Testis (tissue), 3 donors: ENCODE data around the gene ACSS3. TPM values are rescaled to one million over a fixed set of nuclear protein-coding genes. Genes with fewer than 3 reads are reported as not detected.
"Not testable (repeated sequence)": the region's sequence is repeated elsewhere in the genome, so short reads cannot be mapped to it uniquely, and the experiment has no call there.

Experiments used
- DNase-seq: peaks from one replicate; pipeline ENCODE4 v3.0.0-alpha.2; 2019
- H3K27ac ChIP-seq, 2 donors: fragments of 200-600 bp; sonication (generic); one replicate each; pipeline ENCODE4 v1.5.1; 2019
- H3K27me3 ChIP-seq: fragments of 200-600 bp; sonication (generic); one replicate; pipeline ENCODE4 v1.5.1; 2019
- H3K36me3 ChIP-seq: fragments of 200-600 bp; sonication (generic); one replicate; pipeline ENCODE4 v1.5.1; 2017; ENCODE audit warnings: low read depth; ENCODE audit errors: missing control alignments
- H3K4me1 ChIP-seq: fragments of 200-600 bp; sonication (generic); one replicate; pipeline ENCODE4 v1.5.1; 2019
- H3K4me3 ChIP-seq, 2 donors: fragments of 200-600 bp; sonication (generic); one replicate each; pipeline ENCODE4 v1.5.1; 2017 to 2019
- H3K9me3 ChIP-seq: fragments of 200-600 bp; sonication (generic); one replicate; pipeline ENCODE4 v1.5.1; 2017
- CTCF ChIP-seq, 3 experiments: fragments of 450-650 bp in 2 of 3; fragments of 200-600 bp in 1 of 3; sonication (generic) in 1 of 3; IDR thresholded peaks; one replicate each; pipeline ENCODE4 v1.5.1; 2016 to 2019; ENCODE audit warnings: antibody characterized with exemption in 3 of 3, mild to moderate bottlenecking in 2 of 3, moderate library complexity in 1 of 3
- POLR2A ChIP-seq: fragments of 450-650 bp; IDR thresholded peaks from one replicate; pipeline ENCODE4 v1.6.1; 2017; ENCODE audit warnings: antibody characterized with exemption, mild to moderate bottlenecking, moderate library complexity
- WGBS, 2 donors: methylation state at CpG; one replicate each; pipeline ENCODE4 v1.1.5; 2018; 5-methylcytosine and 5-hydroxymethylcytosine counted together
- intact Hi-C: fragments of 100-400 bp; cut with DNase I; formaldehyde crosslinking; loops from one replicate; pipeline ENCODE4 v1.15.1; 2023; ENCODE audit warnings: low total_unique reads
- polyA plus RNA-seq: library from polyadenylated mRNA; stranded (reverse); fragments of 350-450 nt; fragmentation: Illumina TruSeq; extraction: RNeasy Lipid Tissue Mini Kit (QIAGEN cat#74804); gene quantifications from one replicate; pipeline ENCODE4 v1.2.3, GENCODE V29; 2014; ENCODE audit warnings: low read depth, low replicate concordance; ENCODE audit not compliant: insufficient read depth
- total RNA-seq, 2 donors: library from RNA; depleted of rRNA; stranded (reverse); fragments of >200 nt; gene quantifications; one replicate each; pipeline ENCODE4 v1.2.3, GENCODE V29; 2016

The ACSS3 gene
- total and polyA plus RNA-seq, 3 donors from 2014 or later: 7.5 to 22.8 (median 17.1) TPM

DNA sequence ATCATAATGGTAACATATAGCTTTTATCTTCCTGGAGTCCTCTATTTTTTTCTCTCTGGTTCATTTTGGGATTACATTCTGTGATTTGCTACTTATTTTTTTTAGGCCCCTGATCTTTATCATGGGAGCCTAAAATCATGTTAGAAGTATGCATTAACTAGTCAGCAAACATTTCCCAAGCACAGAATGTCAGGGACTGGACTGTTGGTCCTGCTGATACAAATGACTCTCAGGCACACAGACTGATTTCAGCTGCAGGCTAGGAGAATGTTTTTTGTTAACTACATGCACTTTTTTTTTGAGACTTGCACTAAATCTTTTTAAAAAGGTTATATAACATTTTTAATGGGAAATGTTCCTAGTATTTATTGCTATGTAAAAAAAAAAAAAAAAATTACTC is 131.1 kb downstream of the ACSS3 start:
- intact Hi-C loops: no loop called here

DNA sequence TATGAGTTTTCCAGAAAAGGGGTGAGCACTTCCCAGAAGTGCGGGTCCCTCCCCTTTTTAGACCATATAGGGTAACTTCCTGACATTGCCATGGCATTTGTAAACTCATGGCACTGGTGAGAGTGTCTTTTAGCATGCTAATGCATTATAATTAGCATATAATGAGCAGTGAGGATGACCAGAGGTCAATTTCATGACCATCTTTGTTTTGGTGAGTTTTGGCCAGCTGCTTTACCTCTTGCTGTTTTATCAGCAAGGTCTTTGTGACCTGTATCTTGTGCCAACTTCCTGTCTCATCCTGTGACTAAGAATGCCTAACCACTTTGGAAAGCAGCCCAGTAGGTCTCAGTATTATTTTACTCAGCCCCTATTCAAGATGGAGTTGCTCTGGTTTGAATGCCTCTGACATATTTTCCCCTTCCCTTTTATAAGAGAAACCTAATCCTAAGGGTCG is 131.9 kb downstream of the ACSS3 start:
- H3K9me3 ChIP-seq, H3K27ac ChIP-seq, H3K4me1 ChIP-seq, H3K36me3 ChIP-seq, intact Hi-C loops, H3K27me3 ChIP-seq, H3K4me3 ChIP-seq, DNase-seq: not testable (repeated sequence)
- 69 to 70% methylated on average over 2 of the region's 2 CpGs for WGBS, 2 donors

More for the DNA sequence above, 131.1 kb downstream of the ACSS3 start:
- TF ChIP-seq CTCF (IDR thresholded peaks at IDR 0.05) (no peak), POLR2A (no peak)
- H3K27me3 ChIP-seq: no peaks in the 10 kb centered on the region
- no peaks in the 10 kb centered on the region for H3K36me3 ChIP-seq
- no peak overlapping the region for H3K4me3 ChIP-seq
- no peaks in the 10 kb centered on the region for H3K9me3 ChIP-seq
- H3K27ac ChIP-seq: no peak overlapping the region
- DNase-seq: no peak
- H3K4me1 ChIP-seq: peaks cover 7% of the 10 kb centered on the region

DNA sequence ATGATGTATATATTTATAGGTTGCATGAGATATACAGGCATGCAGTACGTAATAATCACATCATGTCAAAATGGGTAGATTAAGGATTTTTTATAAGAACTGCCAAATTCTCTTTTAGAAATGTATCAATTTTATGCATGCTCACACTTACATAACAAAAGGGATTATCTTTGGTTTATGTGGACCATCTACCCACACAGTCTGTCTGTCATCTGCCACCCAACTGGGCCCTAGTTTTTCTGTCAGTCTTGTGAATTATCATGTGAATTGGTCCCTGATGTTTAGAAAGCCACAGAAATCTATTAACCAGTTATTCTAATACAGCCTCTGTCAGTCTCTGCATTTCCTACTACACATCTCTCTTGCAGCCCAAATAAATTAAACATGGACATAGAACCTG is 133.4 kb downstream of the ACSS3 start:
- Histone ChIP-seq H3K27me3 (no peaks in the 10 kb centered on the region), H3K4me3 (no peak overlapping the region), H3K36me3 (no peaks in the 10 kb centered on the region), H3K4me1 (peaks cover 7% of the 10 kb centered on the region), H3K27ac (no peak overlapping the region), H3K9me3 (no peaks in the 10 kb centered on the region)
- intact Hi-C loops: no loop called here
- DNase-seq: no peak
- no peak for TF ChIP-seq POLR2A
- TF ChIP-seq CTCF (IDR thresholded peaks at IDR 0.05): no peak
- WGBS, 2 donors: 76 to 86% methylated on average over 1 of the region's 1 CpG

GRCh38 chr12:81212996-81213696 is 135.3 kb downstream of the ACSS3 start:
- H3K27me3 ChIP-seq: no peaks in the 10 kb centered on the region
- no peaks in the 10 kb centered on the region for H3K9me3 ChIP-seq
- H3K4me1 ChIP-seq: peaks cover 7% of the 10 kb centered on the region
- DNase-seq: no peak
- H3K27ac ChIP-seq: no peak overlapping the region
- no peak for TF ChIP-seq POLR2A
- TF ChIP-seq CTCF (IDR thresholded peaks at IDR 0.05): no peak
- no peaks in the 10 kb centered on the region for H3K36me3 ChIP-seq
- whole genome bisulfite sequencing, 2 donors: 69 to 74% methylated on average over 4 of the region's 4 CpGs
- H3K4me3 ChIP-seq: no peak overlapping the region
- intact Hi-C loops: no loop called here

- TF ChIP-seq POLR2A: no peak
- no peak for TF ChIP-seq CTCF (IDR thresholded peaks at IDR 0.05)
- Histone ChIP-seq H3K4me3 (no peak overlapping the region), H3K9me3 (no peaks in the 10 kb centered on the region), H3K27me3 (no peaks in the 10 kb centered on the region), H3K4me1 (no peaks in the 10 kb centered on the region), H3K27ac (no peak overlapping the region), H3K36me3 (no peaks in the 10 kb centered on the region)
- intact Hi-C loops: no loop called here
- no peak for DNase-seq
- 96 to 99% methylated on average over 3 of the region's 3 CpGs for WGBS, 2 donors
Measured at GRCh38 chr12:81216739-81217138, 138.9 kb downstream of the ACSS3 start.
